GM12875 (cell line): ENCODE measurements around the gene ZBTB46.

Experiments
- H3K4me3 ChIP-seq: one replicate; pipeline ENCODE4 v1.5.1; 2011; ENCODE audit warnings: low read depth, low read length, control low read depth
- CTCF ChIP-seq: IDR thresholded peaks from 2 replicates; pipeline ENCODE4 v1.5.1; 2011; ENCODE audit warnings: low read depth, mild to moderate bottlenecking, control low read depth, inconsistent platforms, low read length, moderate library complexity, borderline replicate concordance; ENCODE audit not compliant: insufficient read depth

ZBTB46 gene

GRCh38 chr20:63787749-63788148, 43.3 kb downstream of the ZBTB46 start:
- TF ChIP-seq CTCF = no peak
- no peak overlapping the region for H3K4me3 ChIP-seq

GRCh38 chr20:63787302-63787701, 43.8 kb downstream of the ZBTB46 start:
- no peak for TF ChIP-seq CTCF
- no peak overlapping the region for H3K4me3 ChIP-seq

- no peak for TF ChIP-seq CTCF
- no peak overlapping the region for H3K4me3 ChIP-seq
Measured at GRCh38 chr20:63785691-63786131, 45.4 kb downstream of the ZBTB46 start.

- TF ChIP-seq CTCF = no peak
- no peak overlapping the region for H3K4me3 ChIP-seq
Measured at GRCh38 chr20:63783970-63784369, 47.1 kb downstream of the ZBTB46 start.

GRCh38 chr20:63782521-63782971, 48.5 kb downstream of the ZBTB46 start:
- TF ChIP-seq CTCF = no peak
- H3K4me3 ChIP-seq = no peak overlapping the region

- H3K4me3 ChIP-seq = no peak overlapping the region
- peak; percentile 28; the same call in 1 of the 2 replicates for TF ChIP-seq CTCF
Measured at GRCh38 chr20:63782051-63782471, 49.0 kb downstream of the ZBTB46 start.

GRCh38 chr20:63781181-63781580, 49.9 kb downstream of the ZBTB46 start:
- no peak for TF ChIP-seq CTCF
- no peak overlapping the region for H3K4me3 ChIP-seq
